DND-41 (cell line): ENCODE data around the gene ZNF860.

Source experiments
- ATAC-seq: fragments of 200-7000 bp; cut with Tn5 transposase; 3 replicates; pipeline ENCODE4 v1.9.1; 2021; ENCODE audit warnings: low read depth; ENCODE audit not compliant: insufficient read depth
- DNase-seq: peaks from one replicate; pipeline ENCODE4 v3.0.0-alpha.2; 2020
- H2AFZ ChIP-seq: 2 replicates; pipeline ENCODE4 v1.6.0; 2012; ENCODE audit warnings: low read depth, low read length
- H3K27ac ChIP-seq: 2 replicates; pipeline ENCODE4 v1.5.1; 2012; ENCODE audit warnings: low read length, inconsistent platforms
- H3K27me3 ChIP-seq: fragments of 200-600 bp; sonication (generic); 2 replicates; pipeline ENCODE4 v1.6.0; 2012; ENCODE audit warnings: low read length, mild to moderate bottlenecking, inconsistent platforms; ENCODE audit not compliant: insufficient read depth, poor library complexity
- H3K36me3 ChIP-seq: 2 replicates; pipeline ENCODE4 v1.5.1; 2012; ENCODE audit warnings: low read length, inconsistent platforms; ENCODE audit not compliant: insufficient read depth
- H3K4me1 ChIP-seq: 2 replicates; pipeline ENCODE4 v1.5.1; 2012; ENCODE audit warnings: mild to moderate bottlenecking, low read length; ENCODE audit not compliant: insufficient read depth
- H3K4me2 ChIP-seq: 2 replicates; pipeline ENCODE4 v1.6.0; 2012; ENCODE audit warnings: mild to moderate bottlenecking, moderate library complexity, low read length, inconsistent platforms; ENCODE audit not compliant: insufficient read depth
- H3K4me3 ChIP-seq, 2 experiments: fragments of 200-600 bp in 1 of 2; shearing (Covaris generic) in 1 of 2; 2 replicates each; pipeline ENCODE4 v1.5.1; 2012 to 2016; ENCODE audit warnings: inconsistent platforms in 2 of 2, low read length in 2 of 2, mild to moderate bottlenecking in 2 of 2, low read depth in 1 of 2, moderate library complexity in 1 of 2
- H3K79me2 ChIP-seq: 2 replicates; pipeline ENCODE4 v1.6.0; 2012; ENCODE audit warnings: low read length, inconsistent platforms; ENCODE audit not compliant: insufficient read depth
- H3K9ac ChIP-seq: 2 replicates; pipeline ENCODE4 v1.6.0; 2012; ENCODE audit warnings: low read depth, mild to moderate bottlenecking, inconsistent platforms, low read length, moderate library complexity
- H3K9me3 ChIP-seq: 2 replicates; pipeline ENCODE4 v1.5.1; 2012; ENCODE audit warnings: low read length, moderate library complexity, mild to moderate bottlenecking, inconsistent platforms; ENCODE audit not compliant: insufficient read depth, severe bottlenecking
- H4K20me1 ChIP-seq: 2 replicates; pipeline ENCODE4 v1.6.0; 2012; ENCODE audit warnings: low read length; ENCODE audit not compliant: insufficient read depth
- CTCF ChIP-seq: IDR thresholded peaks from 2 replicates; pipeline ENCODE4 v1.5.1; 2012; ENCODE audit warnings: borderline replicate concordance, low read length, moderate library complexity, mild to moderate bottlenecking; ENCODE audit not compliant: poor library complexity, severe bottlenecking; ENCODE audit errors: extremely low read depth
- EZH2 ChIP-seq: IDR thresholded peaks from 3 replicates; pipeline ENCODE4 v1.6.1; 2012; ENCODE audit warnings: borderline replicate concordance, low read depth, mild to moderate bottlenecking, moderate library complexity, low read length, inconsistent platforms; ENCODE audit not compliant: severe bottlenecking

Gene ZNF860

GRCh38 chr3:31947671-31948091 is 33.9 kb upstream of the ZNF860 start:
- H4K20me1 ChIP-seq, result no peaks in the 10 kb centered on the region
- H3K4me2 ChIP-seq, result no peak overlapping the region
- no peak overlapping the region for H3K27ac ChIP-seq
- no peak for TF ChIP-seq EZH2
- no peak for TF ChIP-seq CTCF
- H3K9ac ChIP-seq, result no peak overlapping the region
- no peak overlapping the region for H3K4me3 ChIP-seq
- no peaks in the 10 kb centered on the region for H3K36me3 ChIP-seq
- H2AFZ ChIP-seq, result no peak overlapping the region
- H3K4me1 ChIP-seq, result no peaks in the 10 kb centered on the region
- H3K27me3 ChIP-seq, result no peaks in the 10 kb centered on the region
- no peaks in the 10 kb centered on the region for H3K79me2 ChIP-seq
- no peaks in the 10 kb centered on the region for H3K9me3 ChIP-seq
- no peak for ATAC-seq
- DNase-seq, result no peak

- TF ChIP-seq EZH2 (no peak), CTCF (no peak)
- no peak overlapping the region for H3K27ac ChIP-seq
- H3K36me3 ChIP-seq, result no peaks in the 10 kb centered on the region
- H3K4me2 ChIP-seq, result no peak overlapping the region
- no peaks in the 10 kb centered on the region for H3K4me1 ChIP-seq
- no peaks in the 10 kb centered on the region for H4K20me1 ChIP-seq
- H3K79me2 ChIP-seq, result no peaks in the 10 kb centered on the region
- H3K9ac ChIP-seq, result no peak overlapping the region
- ATAC-seq, result no peak
- no peak for DNase-seq
- no peak overlapping the region for H2AFZ ChIP-seq
- no peak overlapping the region for H3K4me3 ChIP-seq
- no peaks in the 10 kb centered on the region for H3K27me3 ChIP-seq
- H3K9me3 ChIP-seq, result no peaks in the 10 kb centered on the region
These were observed 33.3 kb upstream of the ZNF860 start for GRCh38 chr3:31948280-31948679.

- no peak overlapping the region for H3K4me3 ChIP-seq
- H3K4me2 ChIP-seq, result no peak overlapping the region
- no peaks in the 10 kb centered on the region for H4K20me1 ChIP-seq
- H3K4me1 ChIP-seq, result no peaks in the 10 kb centered on the region
- H2AFZ ChIP-seq, result no peak overlapping the region
- no peaks in the 10 kb centered on the region for H3K27me3 ChIP-seq
- H3K36me3 ChIP-seq, result no peaks in the 10 kb centered on the region
- DNase-seq (no peak), ATAC-seq (no peak)
- TF ChIP-seq EZH2, result no peak
- TF ChIP-seq CTCF, result no peak
- no peaks in the 10 kb centered on the region for H3K79me2 ChIP-seq
- no peak overlapping the region for H3K27ac ChIP-seq
- no peak overlapping the region for H3K9ac ChIP-seq
- peaks cover 13% of the 10 kb centered on the region for H3K9me3 ChIP-seq
These were observed 29.3 kb upstream of the ZNF860 start for GRCh38 chr3:31952205-31952604.

- ATAC-seq (no peak), DNase-seq (no peak)
- H2AFZ ChIP-seq, result no peak overlapping the region
- H3K27me3 ChIP-seq, result no peaks in the 10 kb centered on the region
- no peaks in the 10 kb centered on the region for H3K79me2 ChIP-seq
- H3K36me3 ChIP-seq, result no peaks in the 10 kb centered on the region
- H4K20me1 ChIP-seq, result no peaks in the 10 kb centered on the region
- no peak for TF ChIP-seq EZH2
- no peak for TF ChIP-seq CTCF
- H3K4me1 ChIP-seq, result no peaks in the 10 kb centered on the region
- no peak overlapping the region for H3K27ac ChIP-seq
- H3K4me3 ChIP-seq, result no peak overlapping the region
- no peak overlapping the region for H3K4me2 ChIP-seq
- peaks cover 13% of the 10 kb centered on the region for H3K9me3 ChIP-seq
- H3K9ac ChIP-seq, result no peak overlapping the region
These were observed 28.5 kb upstream of the ZNF860 start for GRCh38 chr3:31953091-31953490.
